ENCODE data around the gene MRPS26.
"Not testable (repeated sequence)": the region's sequence is repeated elsewhere in the genome, so short reads cannot be mapped to it uniquely, and the experiment has no call there.

MRPS26 gene

GRCh38 chr20:3022559-3023490 lies 23.0 kb upstream of the MRPS26 start:
- not testable (repeated sequence) for H3K4ac ChIP-seq (ENCODE audit: low read depth in 1 of 2, low read length in 2 of 2); H3K18ac ChIP-seq (ENCODE audit: low read depth in 1 of 2, low read length in 2 of 2); H3K4me3 ChIP-seq (ENCODE audit: insufficient read depth in 1 of 2, low read depth in 1 of 2, low read length in 2 of 2); H3K9me3 ChIP-seq (ENCODE audit: control insufficient read depth, low read length); DNase-seq; H3K4me2 ChIP-seq (ENCODE audit: low read length, poor library complexity, severe bottlenecking); H4K91ac ChIP-seq (ENCODE audit: low read length); H3K23ac ChIP-seq (ENCODE audit: low read length in 2 of 2); H2BK120ac ChIP-seq (ENCODE audit: low read depth, low read length); H2AFZ ChIP-seq (ENCODE audit: low read depth, low read length); H3K79me1 ChIP-seq (replicated peaks; ENCODE audit: low read length, poor library complexity, severe bottlenecking); H2BK15ac ChIP-seq (ENCODE audit: low read depth, poor library complexity, severe bottlenecking); H3K27me3 ChIP-seq (ENCODE audit: control insufficient read depth in 1 of 2, insufficient read depth in 1 of 2, low read length in 2 of 2); H4K8ac ChIP-seq (ENCODE audit: low read length); H3K14ac ChIP-seq (ENCODE audit: low read length in 2 of 2); H2BK5ac ChIP-seq (ENCODE audit: low read depth, low read length, poor library complexity, severe bottlenecking); H3K9ac ChIP-seq (ENCODE audit: low read length)
- H2BK12ac ChIP-seq (ENCODE audit: low read length in 2 of 2), result peak overlapping the region in 1 of 2 experiments; percentile 8
- peaks cover 51 to 71% of the 10 kb centered on the region in 2 experiments for H3K36me3 ChIP-seq (ENCODE audit: control insufficient read depth in 1 of 2, insufficient read depth in 2 of 2, low read depth in 1 of 2, low read length in 2 of 2)
- peak overlapping the region; percentile 50 for H3K27ac ChIP-seq (ENCODE audit: low read length, poor library complexity, severe bottlenecking)
- H2AK5ac ChIP-seq (ENCODE audit: low read length, severe bottlenecking), result peak overlapping the region; percentile 66
- WGBS, result 84% methylated on average over 19 of the region's 20 CpGs
- peaks cover 21% of the 10 kb centered on the region for H3K4me1 ChIP-seq (ENCODE audit: control insufficient read depth, insufficient read depth, low read depth, low read length)

GRCh38 chr20:3027987-3028386 lies 17.9 kb upstream of the MRPS26 start:
- no peak overlapping the region for H3K23ac ChIP-seq (ENCODE audit: low read length in 2 of 2)
- H2AFZ ChIP-seq (ENCODE audit: low read depth, low read length), result no peak overlapping the region
- WGBS, result 100% methylated on average over 2 of the region's 2 CpGs
- no peak overlapping the region for H3K4me2 ChIP-seq (ENCODE audit: low read length, poor library complexity, severe bottlenecking)
- H3K27ac ChIP-seq (ENCODE audit: low read length, poor library complexity, severe bottlenecking), result no peak overlapping the region
- no peaks in the 10 kb centered on the region for H3K9me3 ChIP-seq (ENCODE audit: control insufficient read depth, low read length)
- H3K36me3 ChIP-seq (ENCODE audit: control insufficient read depth in 1 of 2, insufficient read depth in 2 of 2, low read depth in 1 of 2, low read length in 2 of 2), result peaks cover 54 to 82% of the 10 kb centered on the region in 2 experiments
- no peak overlapping the region for H3K18ac ChIP-seq (ENCODE audit: low read depth in 1 of 2, low read length in 2 of 2)
- no peak overlapping the region for H2BK12ac ChIP-seq (ENCODE audit: low read length in 2 of 2)
- no peak overlapping the region for H3K4me3 ChIP-seq (ENCODE audit: insufficient read depth in 1 of 2, low read depth in 1 of 2, low read length in 2 of 2)
- H3K79me1 ChIP-seq (replicated peaks; ENCODE audit: low read length, poor library complexity, severe bottlenecking), result peaks cover 2% of the 10 kb centered on the region
- no peak overlapping the region for H3K14ac ChIP-seq (ENCODE audit: low read length in 2 of 2)
- H4K8ac ChIP-seq (ENCODE audit: low read length), result no peak overlapping the region
- H3K27me3 ChIP-seq (ENCODE audit: control insufficient read depth in 1 of 2, insufficient read depth in 1 of 2, low read length in 2 of 2), result no peaks in the 10 kb centered on the region
- no peak overlapping the region for H2BK15ac ChIP-seq (ENCODE audit: low read depth, poor library complexity, severe bottlenecking)
- H3K9ac ChIP-seq (ENCODE audit: low read length), result no peak overlapping the region
- H4K91ac ChIP-seq (ENCODE audit: low read length), result no peak overlapping the region
- H3K4ac ChIP-seq (ENCODE audit: low read depth in 1 of 2, low read length in 2 of 2), result no peak overlapping the region
- no peak overlapping the region for H2BK120ac ChIP-seq (ENCODE audit: low read depth, low read length)
- H3K4me1 ChIP-seq (ENCODE audit: control insufficient read depth, insufficient read depth, low read depth, low read length), result peaks cover 6% of the 10 kb centered on the region
- H2AK5ac ChIP-seq (ENCODE audit: low read length, severe bottlenecking), result no peak overlapping the region
- DNase-seq, result no peak
- no peak overlapping the region for H2BK5ac ChIP-seq (ENCODE audit: low read depth, low read length, poor library complexity, severe bottlenecking)

GRCh38 chr20:3031524-3032147 lies 14.2 kb upstream of the MRPS26 start:
- Histone ChIP-seq H2AFZ (ENCODE audit: low read depth, low read length) (no peak overlapping the region), H3K9ac (ENCODE audit: low read length) (no peak overlapping the region), H3K4me1 (ENCODE audit: control insufficient read depth, insufficient read depth, low read depth, low read length) (no peaks in the 10 kb centered on the region), H2BK5ac (ENCODE audit: low read depth, low read length, poor library complexity, severe bottlenecking) (no peak overlapping the region), H3K4ac (ENCODE audit: low read depth in 1 of 2, low read length in 2 of 2) (no peak overlapping the region), H2BK12ac (ENCODE audit: low read length in 2 of 2) (no peak overlapping the region), H3K9me3 (ENCODE audit: control insufficient read depth, low read length) (no peaks in the 10 kb centered on the region), H3K27me3 (ENCODE audit: control insufficient read depth in 1 of 2, insufficient read depth in 1 of 2, low read length in 2 of 2) (no peaks in the 10 kb centered on the region), H3K14ac (ENCODE audit: low read length in 2 of 2) (no peak overlapping the region), H2AK5ac (ENCODE audit: low read length, severe bottlenecking) (no peak overlapping the region), H2BK15ac (ENCODE audit: low read depth, poor library complexity, severe bottlenecking) (no peak overlapping the region), H3K79me1 (replicated peaks; ENCODE audit: low read length, poor library complexity, severe bottlenecking) (peaks cover 3% of the 10 kb centered on the region), H3K4me3 (ENCODE audit: insufficient read depth in 1 of 2, low read depth in 1 of 2, low read length in 2 of 2) (no peak overlapping the region), H3K23ac (ENCODE audit: low read length in 2 of 2) (no peak overlapping the region), H4K91ac (ENCODE audit: low read length) (no peak overlapping the region), H3K27ac (ENCODE audit: low read length, poor library complexity, severe bottlenecking) (no peak overlapping the region), H3K4me2 (ENCODE audit: low read length, poor library complexity, severe bottlenecking) (no peak overlapping the region), H3K18ac (ENCODE audit: low read depth in 1 of 2, low read length in 2 of 2) (no peak overlapping the region), H2BK120ac (ENCODE audit: low read depth, low read length) (no peak overlapping the region), H4K8ac (ENCODE audit: low read length) (no peak overlapping the region), H3K36me3 (ENCODE audit: control insufficient read depth in 1 of 2, insufficient read depth in 2 of 2, low read depth in 1 of 2, low read length in 2 of 2) (peaks cover 53 to 80% of the 10 kb centered on the region in 2 experiments)
- DNase-seq, result no peak
- WGBS, result 100% methylated on average over 1 of the region's 3 CpGs

GRCh38 chr20:3032624-3033023 lies 13.2 kb upstream of the MRPS26 start:
- no peak overlapping the region for H3K27ac ChIP-seq (ENCODE audit: low read length, poor library complexity, severe bottlenecking)
- H3K4me2 ChIP-seq (ENCODE audit: low read length, poor library complexity, severe bottlenecking), result no peak overlapping the region
- no peak overlapping the region for H4K8ac ChIP-seq (ENCODE audit: low read length)
- no peak for DNase-seq
- no peaks in the 10 kb centered on the region for H3K9me3 ChIP-seq (ENCODE audit: control insufficient read depth, low read length)
- WGBS, result 97% methylated on average over 8 of the region's 8 CpGs
- H2BK5ac ChIP-seq (ENCODE audit: low read depth, low read length, poor library complexity, severe bottlenecking), result no peak overlapping the region
- H3K18ac ChIP-seq (ENCODE audit: low read depth in 1 of 2, low read length in 2 of 2), result no peak overlapping the region
- H2AFZ ChIP-seq (ENCODE audit: low read depth, low read length), result no peak overlapping the region
- H3K27me3 ChIP-seq (ENCODE audit: control insufficient read depth in 1 of 2, insufficient read depth in 1 of 2, low read length in 2 of 2), result no peaks in the 10 kb centered on the region
- peaks cover 3% of the 10 kb centered on the region for H3K79me1 ChIP-seq (replicated peaks; ENCODE audit: low read length, poor library complexity, severe bottlenecking)
- H3K4me1 ChIP-seq (ENCODE audit: control insufficient read depth, insufficient read depth, low read depth, low read length), result no peaks in the 10 kb centered on the region
- H2BK12ac ChIP-seq (ENCODE audit: low read length in 2 of 2), result no peak overlapping the region
- no peak overlapping the region for H3K14ac ChIP-seq (ENCODE audit: low read length in 2 of 2)
- H3K4me3 ChIP-seq (ENCODE audit: insufficient read depth in 1 of 2, low read depth in 1 of 2, low read length in 2 of 2), result no peak overlapping the region
- H3K23ac ChIP-seq (ENCODE audit: low read length in 2 of 2), result no peak overlapping the region
- no peak overlapping the region for H3K9ac ChIP-seq (ENCODE audit: low read length)
- H4K91ac ChIP-seq (ENCODE audit: low read length), result no peak overlapping the region
- H3K36me3 ChIP-seq (ENCODE audit: control insufficient read depth in 1 of 2, insufficient read depth in 2 of 2, low read depth in 1 of 2, low read length in 2 of 2), result peaks cover 53 to 80% of the 10 kb centered on the region in 2 experiments
- H2BK15ac ChIP-seq (ENCODE audit: low read depth, poor library complexity, severe bottlenecking), result no peak overlapping the region
- H3K4ac ChIP-seq (ENCODE audit: low read depth in 1 of 2, low read length in 2 of 2), result no peak overlapping the region
- no peak overlapping the region for H2AK5ac ChIP-seq (ENCODE audit: low read length, severe bottlenecking)
- no peak overlapping the region for H2BK120ac ChIP-seq (ENCODE audit: low read depth, low read length)

Measured in mesenchymal stem cell (in vitro differentiated cells and primary cell).